Measurements from ENCODE around the gene SMCR8. TPM values are rescaled to one million over a fixed set of nuclear protein-coding genes. Genes with fewer than 3 reads are reported as not detected.

Gene SMCR8
- total RNA-seq, 2 donors from 2014 or later: 20.7 to 22.2 TPM

GRCh38 chr17:18363101-18364049, 48.3 kb downstream of the SMCR8 start, which contains the start of gene SHMT1:
Gene SHMT1 (minus strand): TSS chr17:18363550. CDS start chr17:18355981, 7,569 bp downstream.
- no peak for TF ChIP-seq CTCF (conservative IDR thresholded peaks at IDR 0.05)

GRCh38 chr17:18364166-18364565, 49.1 kb downstream of the SMCR8 start:
- Mint-ChIP-seq H3K4me3 (no peak overlapping the region), H3K27ac (no peak overlapping the region), H3K27me3 (ENCODE audit: insufficient read depth) (no peaks in the 10 kb centered on the region), H3K4me1 (peaks cover 11% of the 10 kb centered on the region), H3K36me3 (ENCODE audit: low read depth) (peaks cover 11% of the 10 kb centered on the region), H3K9me3 (no peaks in the 10 kb centered on the region)
- DNase-seq: no peak
- Histone ChIP-seq H3K9ac (ENCODE audit: extremely low read depth, low read length, poor library complexity, severe bottlenecking) (no peak overlapping the region), H3K4me1 (ENCODE audit: control insufficient read depth, insufficient read depth, low read length) (no peaks in the 10 kb centered on the region), H3K36me3 (ENCODE audit: control insufficient read depth, insufficient read depth, low read length) (peaks cover 3% of the 10 kb centered on the region), H3K27me3 (ENCODE audit: control insufficient read depth, insufficient read depth, low read length, poor library complexity, severe bottlenecking) (no peaks in the 10 kb centered on the region), H3K27ac (ENCODE audit: low read depth, low read length) (no peak overlapping the region), H3K9me3 (ENCODE audit: control insufficient read depth, low read length) (no peaks in the 10 kb centered on the region), H3K4me3 (ENCODE audit: low read length) (no peak overlapping the region)
- 89 to 100% methylated on average over 3 to 4 of the region's 6 CpGs for WGBS, 2 experiments (ENCODE audit: insufficient coverage in 1 of 2, insufficient read length in 1 of 2)
- TF ChIP-seq CTCF (conservative IDR thresholded peaks at IDR 0.05): no peak

More at GRCh38 chr17:18363101-18364049, 48.3 kb downstream of the SMCR8 start, which contains the start of gene SHMT1:
- Histone ChIP-seq H3K9me3 (ENCODE audit: control insufficient read depth, low read length) (no peaks in the 10 kb centered on the region), H3K27ac (ENCODE audit: low read depth, low read length) (no peak within 1 kb of the TSS), H3K36me3 (ENCODE audit: control insufficient read depth, insufficient read depth, low read length) (peaks cover 10% of the 10 kb centered on the region), H3K27me3 (ENCODE audit: control insufficient read depth, insufficient read depth, low read length, poor library complexity, severe bottlenecking) (no peaks in the 10 kb centered on the region), H3K4me3 (ENCODE audit: low read length) (peak within 1 kb of the TSS; percentile 91), H3K4me1 (ENCODE audit: control insufficient read depth, insufficient read depth, low read length) (no peaks in the 10 kb centered on the region), H3K9ac (ENCODE audit: extremely low read depth, low read length, poor library complexity, severe bottlenecking) (peak within 1 kb of the TSS; percentile 66)
- Mint-ChIP-seq H3K36me3 (ENCODE audit: low read depth) (peaks cover 18% of the 10 kb centered on the region), H3K4me3 (peak within 1 kb of the TSS; percentile 81), H3K9me3 (no peaks in the 10 kb centered on the region), H3K27ac (peak within 1 kb of the TSS; percentile 89), H3K27me3 (ENCODE audit: insufficient read depth) (no peaks in the 10 kb centered on the region), H3K4me1 (peaks cover 11% of the 10 kb centered on the region)
- peak; percentile 100 for DNase-seq
- WGBS, 2 experiments (ENCODE audit: insufficient coverage in 1 of 2, insufficient read length in 1 of 2): 0% methylated on average over 17 to 75 of the region's 76 CpGs

DNA sequence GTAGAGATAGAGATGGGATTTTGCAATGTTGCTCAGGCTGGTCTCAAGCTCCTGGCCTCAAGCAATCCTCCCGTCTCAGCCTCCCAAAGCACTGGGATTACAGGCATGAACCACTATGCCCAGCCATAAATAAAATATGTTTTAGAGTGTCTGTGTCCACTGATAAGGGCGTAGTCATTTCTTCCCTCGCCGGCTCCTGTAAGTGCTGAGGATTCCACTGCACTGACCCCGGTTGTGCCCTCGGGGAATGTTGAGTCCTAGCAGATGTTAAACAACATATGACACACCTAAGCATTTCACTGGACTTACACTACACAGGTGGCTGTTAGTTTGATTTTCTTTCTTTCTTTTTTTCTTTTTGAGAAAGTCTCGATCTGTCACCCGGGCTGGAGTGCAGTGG, 53.9 kb downstream of the SMCR8 start:
- H3K4me1 Mint-ChIP-seq: peaks cover 3% of the 10 kb centered on the region
- WGBS, 2 experiments (ENCODE audit: insufficient coverage in 1 of 2, insufficient read length in 1 of 2): 91 to 100% methylated on average over 1 to 8 of the region's 8 CpGs
- no peak for TF ChIP-seq CTCF (conservative IDR thresholded peaks at IDR 0.05)
- no peak overlapping the region for H3K4me3 ChIP-seq (ENCODE audit: low read length)
- H3K27me3 ChIP-seq (ENCODE audit: control insufficient read depth, insufficient read depth, low read length, poor library complexity, severe bottlenecking): no peaks in the 10 kb centered on the region
- H3K27ac ChIP-seq (ENCODE audit: low read depth, low read length): no peak overlapping the region
- no peaks in the 10 kb centered on the region for H3K9me3 Mint-ChIP-seq
- H3K4me3 Mint-ChIP-seq: no peak overlapping the region
- no peak overlapping the region for H3K9ac ChIP-seq (ENCODE audit: extremely low read depth, low read length, poor library complexity, severe bottlenecking)
- no peaks in the 10 kb centered on the region for H3K9me3 ChIP-seq (ENCODE audit: control insufficient read depth, low read length)
- H3K36me3 Mint-ChIP-seq (ENCODE audit: low read depth): no peaks in the 10 kb centered on the region
- DNase-seq: no peak
- H3K4me1 ChIP-seq (ENCODE audit: control insufficient read depth, insufficient read depth, low read length): no peaks in the 10 kb centered on the region
- H3K27ac Mint-ChIP-seq: no peak overlapping the region
- H3K27me3 Mint-ChIP-seq (ENCODE audit: insufficient read depth): no peaks in the 10 kb centered on the region
- no peaks in the 10 kb centered on the region for H3K36me3 ChIP-seq (ENCODE audit: control insufficient read depth, insufficient read depth, low read length)
